Astrocyte (in vitro differentiated cells and primary cell): ENCODE results near the gene PIK3C2G.

ENCODE experiments used
- CTCF ChIP-seq: IDR thresholded peaks from 2 replicates; pipeline ENCODE4 v1.5.1; 2011; ENCODE audit warnings: low read depth, mild to moderate bottlenecking, inconsistent platforms, low read length, moderate library complexity; ENCODE audit not compliant: insufficient read depth
- EZH2 ChIP-seq: IDR thresholded peaks from 2 replicates; pipeline ENCODE4 v1.6.1; 2012; ENCODE audit warnings: mild to moderate bottlenecking, low read length, inconsistent platforms; ENCODE audit not compliant: insufficient read depth

DNA sequence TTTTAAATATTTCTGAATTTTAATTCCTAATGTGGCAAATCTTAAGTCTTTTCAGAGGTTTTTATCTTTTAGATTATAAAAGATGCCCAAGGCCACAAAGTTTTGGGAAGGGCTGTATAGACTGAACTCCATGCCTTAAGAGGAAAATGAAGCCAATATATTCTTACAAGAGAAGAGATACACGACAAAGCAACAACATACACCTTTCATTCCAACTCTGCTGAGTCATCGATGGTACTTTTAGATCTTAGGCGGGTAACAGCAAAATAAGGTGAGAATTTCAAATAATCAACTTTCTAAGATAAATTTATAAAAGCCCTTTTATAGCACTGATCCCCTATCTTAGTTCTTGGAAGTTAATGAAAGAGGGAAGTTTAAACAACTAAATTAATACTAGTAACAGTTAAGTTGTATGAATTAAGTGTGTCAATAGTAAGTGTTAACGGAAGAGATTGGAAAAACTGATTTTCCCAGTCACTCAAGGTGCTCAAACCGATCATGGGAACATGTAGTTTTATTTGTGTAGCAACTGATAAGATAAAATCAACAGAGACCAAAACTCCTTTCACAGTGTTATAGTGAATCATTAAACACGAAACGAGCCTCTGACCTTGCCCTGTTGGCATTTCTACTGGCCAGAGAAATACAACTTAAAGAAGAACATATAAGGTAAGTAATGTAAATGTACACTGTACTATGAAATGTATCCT is 18.8 kb upstream of the PIK3C2G start:
- no peak for TF ChIP-seq CTCF
- TF ChIP-seq EZH2: no peak
